ENCODE data around the gene SETD1A.

Gene SETD1A

DNA sequence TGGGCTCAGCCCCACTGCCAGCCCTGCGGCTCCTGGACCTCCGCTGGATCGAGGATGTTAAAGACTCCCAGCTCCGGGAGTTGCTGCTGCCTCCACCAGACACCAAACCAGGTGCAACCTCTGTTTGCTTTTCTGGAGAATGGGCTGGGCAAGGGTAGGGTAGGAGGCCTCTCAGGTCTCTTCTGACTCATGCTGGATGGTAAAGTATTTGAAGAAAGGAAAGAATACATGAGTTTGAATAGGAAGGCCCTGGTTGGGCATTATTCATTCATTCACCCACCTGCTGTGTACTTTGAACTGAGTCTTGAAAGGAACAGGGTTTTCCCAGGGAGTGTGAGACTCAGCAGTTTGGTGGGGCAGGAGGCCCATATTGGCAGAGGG lies 15.1 kb upstream of the SETD1A start:
- no peak overlapping the region for H3K4me3 ChIP-seq (replicated peaks; ENCODE audit: low read depth, low read length)
- DNase-seq (ENCODE audit: extremely low read depth, low read depth) = no peak
- TF ChIP-seq CTCF (IDR thresholded peaks at IDR 0.05; ENCODE audit: low read depth, low read length, missing control alignments) = no peak

- no peak for TF ChIP-seq CTCF (IDR thresholded peaks at IDR 0.05; ENCODE audit: low read depth, low read length, missing control alignments)
These were observed 13.2 kb upstream of the SETD1A start for GRCh38 chr16:30944352-30944751.

DNA sequence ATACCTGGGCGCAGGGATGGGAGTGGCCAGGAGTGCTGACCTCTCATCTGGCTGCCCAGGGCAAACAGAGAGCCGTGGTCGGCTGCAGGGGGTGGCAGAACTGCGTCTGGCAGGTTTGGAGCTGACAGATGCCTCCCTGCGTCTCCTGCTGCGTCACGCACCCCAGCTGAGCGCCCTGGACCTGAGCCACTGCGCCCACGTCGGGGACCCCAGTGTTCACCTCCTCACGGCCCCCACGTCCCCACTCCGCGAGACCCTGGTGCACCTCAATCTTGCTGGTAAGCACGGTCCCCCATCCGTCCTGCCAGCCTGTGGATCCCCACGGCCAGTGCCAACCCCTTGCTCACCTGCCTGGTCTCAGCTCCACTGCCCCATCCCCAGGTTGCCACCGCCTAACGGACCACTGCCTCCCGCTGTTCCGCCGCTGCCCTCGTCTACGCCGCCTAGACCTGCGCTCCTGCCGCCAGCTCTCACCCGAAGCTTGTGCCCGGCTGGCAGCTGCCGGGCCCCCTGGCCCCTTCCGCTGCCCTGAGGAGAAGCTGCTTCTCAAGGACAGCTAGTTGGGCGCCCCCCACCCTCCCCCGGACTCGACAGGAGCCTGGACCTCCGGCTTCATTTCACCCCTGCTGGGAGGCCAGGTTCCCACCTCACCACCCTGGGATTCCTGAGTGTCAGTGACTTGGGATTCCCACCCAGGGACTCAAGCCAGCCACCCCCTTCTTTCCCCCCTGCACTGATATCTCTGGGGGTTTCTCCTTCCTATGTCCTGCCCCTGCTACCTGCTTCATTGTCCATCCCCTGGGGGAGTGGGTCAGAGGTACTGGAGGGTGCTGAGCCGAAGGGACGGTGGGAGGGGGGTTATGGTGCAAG lies 10.6 kb upstream of the SETD1A start:
- no peak for TF ChIP-seq CTCF (IDR thresholded peaks at IDR 0.05; ENCODE audit: low read depth, low read length, missing control alignments)
- no peak for DNase-seq (ENCODE audit: extremely low read depth, low read depth)
- no peak overlapping the region for H3K4me3 ChIP-seq (replicated peaks; ENCODE audit: low read depth, low read length)

More at GRCh38 chr16:30944352-30944751, 13.2 kb upstream of the SETD1A start:
- H3K4me3 ChIP-seq (replicated peaks; ENCODE audit: low read depth, low read length) = no peak overlapping the region
- no peak for DNase-seq (ENCODE audit: extremely low read depth, low read depth)

- no peak for DNase-seq (ENCODE audit: extremely low read depth, low read depth)
- no peak for TF ChIP-seq CTCF (IDR thresholded peaks at IDR 0.05; ENCODE audit: low read depth, low read length, missing control alignments)
- no peak overlapping the region for H3K4me3 ChIP-seq (replicated peaks; ENCODE audit: low read depth, low read length)
These were observed 10.1 kb upstream of the SETD1A start for GRCh38 chr16:30947541-30947858.

DNA sequence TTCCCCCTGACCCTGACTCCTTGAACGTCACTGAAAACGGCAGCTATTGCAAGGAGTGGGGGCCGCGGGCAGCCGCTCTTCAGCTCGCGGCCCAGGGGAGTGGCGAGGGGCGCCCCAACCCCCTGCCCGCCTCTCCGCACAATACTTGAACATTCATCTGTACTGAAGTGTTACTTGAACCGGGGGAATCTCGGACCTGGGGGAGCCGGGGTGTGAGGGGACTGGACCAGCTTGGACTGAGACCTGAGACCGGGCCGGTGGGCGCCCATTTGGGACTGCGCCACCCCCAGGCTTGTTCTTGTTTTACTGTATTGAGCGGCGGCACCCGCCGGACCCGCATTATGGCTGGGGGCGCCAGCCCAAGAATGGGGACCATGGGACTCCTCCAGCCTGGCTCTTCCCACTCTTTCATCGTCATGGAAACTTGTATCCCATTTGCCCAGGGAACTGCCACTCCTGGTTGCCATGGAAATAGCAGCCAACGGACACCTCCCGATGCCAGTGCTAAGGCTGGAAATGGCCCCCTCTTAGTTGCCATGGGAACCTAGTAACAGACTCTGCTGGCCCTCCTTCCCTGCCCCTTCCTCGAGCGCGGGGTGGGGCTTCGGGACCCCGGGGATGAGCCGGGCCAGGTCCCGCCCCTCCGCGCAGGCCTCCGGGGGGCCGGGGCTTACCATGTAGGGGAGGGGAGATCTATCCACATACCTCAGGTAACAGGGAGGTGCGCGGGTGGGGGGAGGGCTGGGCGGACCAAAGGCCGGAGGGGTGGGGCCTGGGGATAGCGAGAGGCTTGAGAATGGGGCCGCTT lies 9.5 kb upstream of the SETD1A start:
- no peak for TF ChIP-seq CTCF (IDR thresholded peaks at IDR 0.05; ENCODE audit: low read depth, low read length, missing control alignments)
- peak; percentile 98 for DNase-seq (ENCODE audit: extremely low read depth, low read depth)

GRCh38 chr16:30948667-30949649 lies 8.6 kb upstream of the SETD1A start, which contains the start of gene ORAI3:
Gene ORAI3 (plus strand): TSS chr16:30949068. CDS start chr16:30949290, 222 bp downstream.
- no peak for TF ChIP-seq CTCF (IDR thresholded peaks at IDR 0.05; ENCODE audit: low read depth, low read length, missing control alignments)
- no peak for DNase-seq (ENCODE audit: extremely low read depth, low read depth)
- H3K4me3 ChIP-seq (replicated peaks; ENCODE audit: low read depth, low read length) = peak within 1 kb of the TSS; percentile 61

More for the DNA sequence above, 9.5 kb upstream of the SETD1A start:
- H3K4me3 ChIP-seq (replicated peaks; ENCODE audit: low read depth, low read length) = peak overlapping the region; percentile 61

Data from HFF-Myc (cell line).